ENCODE results near the gene IFNA8. TPM values are rescaled to one million over a fixed set of nuclear protein-coding genes. Genes with fewer than 3 reads are reported as not detected.
"Not testable (repeated sequence)": the region's sequence is repeated elsewhere in the genome, so short reads cannot be mapped to it uniquely, and the experiment has no call there.

The IFNA8 gene
- total and polyA plus RNA-seq, 2 experiments from 2014 or later: not detected

GRCh38 chr9:21440139-21440538, 31.2 kb downstream of the IFNA8 start, which contains the start of gene IFNA1 (continued):
- TF ChIP-seq POLR2AphosphoS5 (IDR thresholded peaks at IDR 0.05; ENCODE audit: low read depth) (no peak), EZH2phosphoT487 (IDR thresholded peaks at IDR 0.05; ENCODE audit: unreplicated experiment) (no peak)

GRCh38 chr9:21443849-21444625, 35.1 kb downstream of the IFNA8 start:
- H3K27ac ChIP-seq (ENCODE audit: low read depth): no peak overlapping the region
- H3K27me3 ChIP-seq (ENCODE audit: insufficient read depth): no peaks in the 10 kb centered on the region
- no peaks in the 10 kb centered on the region for H3K36me3 ChIP-seq (ENCODE audit: insufficient read depth)
- H2AFZ ChIP-seq: no peak overlapping the region
- H3K79me2 ChIP-seq (replicated peaks; ENCODE audit: insufficient read depth): no peaks in the 10 kb centered on the region
- Mint-ChIP-seq H3K27ac (no peak overlapping the region), H3K4me1 (peaks cover 4% of the 10 kb centered on the region), H3K9me3 (no peaks in the 10 kb centered on the region), H3K36me3 (ENCODE audit: low read depth) (no peaks in the 10 kb centered on the region), H3K4me3 (no peak overlapping the region), H3K27me3 (ENCODE audit: insufficient read depth, low read depth, poor library complexity) (peaks cover 2% of the 10 kb centered on the region)
- no peak for DNase-seq (ENCODE audit: low spot score)
- H3K9me2 ChIP-seq (ENCODE audit: insufficient read depth): peaks cover 4% of the 10 kb centered on the region; the same call in 1 of the 2 replicates
- TF ChIP-seq JUNB (IDR thresholded peaks at IDR 0.05; ENCODE audit: unreplicated experiment) (no peak), EZH2phosphoT487 (IDR thresholded peaks at IDR 0.05; ENCODE audit: unreplicated experiment) (no peak), REST (IDR thresholded peaks at IDR 0.05; ENCODE audit: unreplicated experiment) (no peak), STAT1 (IDR thresholded peaks at IDR 0.05; ENCODE audit: unreplicated experiment) (no peak), EZH2 (IDR thresholded peaks at IDR 0.05; ENCODE audit: low read depth, unreplicated experiment) (no peak), CREB1 (CRISPR knock-in tag; IDR thresholded peaks at IDR 0.05; ENCODE audit: low read depth) (no peak), NANOG (IDR thresholded peaks at IDR 0.05; ENCODE audit: borderline replicate concordance) (no peak)
- no peak overlapping the region for H3K4me3 ChIP-seq
- no peak for ATAC-seq
- no peak overlapping the region for H3K4me2 ChIP-seq
- H3K4me1 ChIP-seq (ENCODE audit: insufficient read depth): no peaks in the 10 kb centered on the region
- no peaks in the 10 kb centered on the region for H3F3A ChIP-seq (replicated peaks; ENCODE audit: low read depth)
- H4K20me1 ChIP-seq (replicated peaks; ENCODE audit: insufficient read depth): no peaks in the 10 kb centered on the region

GRCh38 chr9:21449312-21449711, 40.4 kb downstream of the IFNA8 start:
- peaks cover 12% of the 10 kb centered on the region; the same call in 2 of the 3 replicates for H3K4me1 Mint-ChIP-seq
- not testable (repeated sequence) for H3K4me1 ChIP-seq (ENCODE audit: insufficient read depth); H3K9me3 Mint-ChIP-seq; H3K27me3 Mint-ChIP-seq (ENCODE audit: insufficient read depth, low read depth, poor library complexity); H3K4me2 ChIP-seq; H3F3A ChIP-seq (replicated peaks; ENCODE audit: low read depth); H3K27ac Mint-ChIP-seq; H3K79me2 ChIP-seq (replicated peaks; ENCODE audit: insufficient read depth); H3K27ac ChIP-seq (ENCODE audit: low read depth); H3K27me3 ChIP-seq (ENCODE audit: insufficient read depth); H3K4me3 Mint-ChIP-seq; H4K20me1 ChIP-seq (replicated peaks; ENCODE audit: insufficient read depth); H3K9me2 ChIP-seq (ENCODE audit: insufficient read depth); H3K36me3 Mint-ChIP-seq (ENCODE audit: low read depth); H3K4me3 ChIP-seq; H3K36me3 ChIP-seq (ENCODE audit: insufficient read depth); DNase-seq (ENCODE audit: low spot score); H2AFZ ChIP-seq; ATAC-seq

Measured in GM23338 (cell line).